Hindlimb muscle (tissue), 1 donor: Measurements from ENCODE around the gene ATP6V1F. TPM values are rescaled to one million over a fixed set of nuclear protein-coding genes. Genes with fewer than 3 reads are reported as not detected.

Source experiments
- DNase-seq: peaks from one replicate; pipeline ENCODE4 v3.0.0-alpha.2; 2013
- polyA plus RNA-seq: library from polyadenylated mRNA; unstranded; fragments of 120-200 nt; gene quantifications from one replicate; pipeline ENCODE4 v1.2.1, GENCODE V29; 2013; ENCODE audit not compliant: insufficient read length

Gene ATP6V1F
- polyA plus RNA-seq, 1 donor = 121 TPM

- no peak for DNase-seq
Measured at GRCh38 chr7:128849156-128849515, 13.5 kb upstream of the ATP6V1F start.

- no peak for DNase-seq
Measured at GRCh38 chr7:128849804-128850490, 12.7 kb upstream of the ATP6V1F start.

GRCh38 chr7:128852537-128853254, 10.0 kb upstream of the ATP6V1F start:
- DNase-seq = no peak

- DNase-seq = no peak
Measured at GRCh38 chr7:128853799-128854198, 8.9 kb upstream of the ATP6V1F start.

- no peak for DNase-seq
Measured at GRCh38 chr7:128854396-128854795, 8.3 kb upstream of the ATP6V1F start.

- no peak for DNase-seq
Measured at GRCh38 chr7:128855559-128855958, 7.1 kb upstream of the ATP6V1F start.

GRCh38 chr7:128856001-128856718, 6.5 kb upstream of the ATP6V1F start:
- DNase-seq = no peak

GRCh38 chr7:128858380-128859231, 4.0 kb upstream of the ATP6V1F start:
- DNase-seq = no peak

GRCh38 chr7:128859232-128860157, 3.2 kb upstream of the ATP6V1F start:
- DNase-seq = no peak

GRCh38 chr7:128860158-128861073, 2.2 kb upstream of the ATP6V1F start:
- peak; percentile 54 for DNase-seq

- DNase-seq = no peak
Measured at GRCh38 chr7:128861957-128862570, 592 bp upstream of the ATP6V1F start.

GRCh38 chr7:128863433-128863989, 855 bp downstream of the ATP6V1F start:
- DNase-seq = no peak

- no peak for DNase-seq
Measured at GRCh38 chr7:128865303-128865702, 2.6 kb downstream of the ATP6V1F start.

- DNase-seq = no peak
Measured at GRCh38 chr7:128865996-128866877, 3.6 kb downstream of the ATP6V1F start.

- DNase-seq = no peak
Measured at GRCh38 chr7:128867241-128867640, 4.6 kb downstream of the ATP6V1F start.

GRCh38 chr7:128867842-128868623, 5.4 kb downstream of the ATP6V1F start:
- no peak for DNase-seq

- DNase-seq = no peak
Measured at GRCh38 chr7:128868624-128869137, 6.0 kb downstream of the ATP6V1F start.
